Measurements from ENCODE around the gene PODXL2. TPM values are rescaled to one million over a fixed set of nuclear protein-coding genes. Genes with fewer than 3 reads are reported as not detected.

The PODXL2 gene
- total RNA-seq, 1 experiment from 2014 or later = 33.6 TPM

DNA sequence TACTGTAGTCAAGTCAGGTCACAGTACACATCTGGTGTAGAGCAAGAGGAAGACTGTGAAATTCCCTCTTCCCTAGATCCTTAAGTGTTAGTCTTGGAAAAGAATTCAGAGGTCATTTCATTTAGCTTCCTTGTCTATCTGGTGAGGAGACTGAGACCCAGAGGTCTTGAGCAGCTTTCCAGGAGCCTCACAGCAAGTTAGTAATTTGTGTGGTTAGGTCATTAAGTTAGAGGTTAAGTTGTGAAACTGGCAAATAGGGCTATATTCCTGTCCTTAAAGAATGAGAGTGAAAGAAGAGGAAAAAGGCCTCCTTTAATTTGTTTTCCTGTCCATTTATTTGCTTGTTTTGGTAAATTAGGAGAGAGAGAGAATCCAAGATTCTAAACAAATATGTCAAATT lies 9.0 kb downstream of the PODXL2 start (continued):
- TF ChIP-seq RELA (CRISPR knock-in tag; IDR thresholded peaks at IDR 0.05; ENCODE audit: borderline replicate concordance) (no peak), ZNF263 (CRISPR knock-in tag; IDR thresholded peaks at IDR 0.05; ENCODE audit: low read depth) (no peak), HMGA2 (CRISPR knock-in tag; IDR thresholded peaks at IDR 0.05) (no peak)
- TF ChIP-seq, protein P1, sequence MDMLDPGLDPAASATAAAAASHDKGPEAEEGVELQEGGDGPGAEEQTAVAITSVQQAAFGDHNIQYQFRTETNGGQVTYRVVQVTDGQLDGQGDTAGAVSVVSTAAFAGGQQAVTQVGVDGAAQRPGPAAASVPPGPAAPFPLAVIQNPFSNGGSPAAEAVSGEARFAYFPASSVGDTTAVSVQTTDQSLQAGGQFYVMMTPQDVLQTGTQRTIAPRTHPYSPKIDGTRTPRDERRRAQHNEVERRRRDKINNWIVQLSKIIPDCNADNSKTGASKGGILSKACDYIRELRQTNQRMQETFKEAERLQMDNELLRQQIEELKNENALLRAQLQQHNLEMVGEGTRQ (CRISPR knock-in tag; IDR thresholded peaks at IDR 0.05) = no peak
- TF ChIP-seq, protein P2, sequence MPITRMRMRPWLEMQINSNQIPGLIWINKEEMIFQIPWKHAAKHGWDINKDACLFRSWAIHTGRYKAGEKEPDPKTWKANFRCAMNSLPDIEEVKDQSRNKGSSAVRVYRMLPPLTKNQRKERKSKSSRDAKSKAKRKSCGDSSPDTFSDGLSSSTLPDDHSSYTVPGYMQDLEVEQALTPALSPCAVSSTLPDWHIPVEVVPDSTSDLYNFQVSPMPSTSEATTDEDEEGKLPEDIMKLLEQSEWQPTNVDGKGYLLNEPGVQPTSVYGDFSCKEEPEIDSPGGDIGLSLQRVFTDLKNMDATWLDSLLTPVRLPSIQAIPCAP (CRISPR knock-in tag; IDR thresholded peaks at IDR 0.05) = no peak

DNA sequence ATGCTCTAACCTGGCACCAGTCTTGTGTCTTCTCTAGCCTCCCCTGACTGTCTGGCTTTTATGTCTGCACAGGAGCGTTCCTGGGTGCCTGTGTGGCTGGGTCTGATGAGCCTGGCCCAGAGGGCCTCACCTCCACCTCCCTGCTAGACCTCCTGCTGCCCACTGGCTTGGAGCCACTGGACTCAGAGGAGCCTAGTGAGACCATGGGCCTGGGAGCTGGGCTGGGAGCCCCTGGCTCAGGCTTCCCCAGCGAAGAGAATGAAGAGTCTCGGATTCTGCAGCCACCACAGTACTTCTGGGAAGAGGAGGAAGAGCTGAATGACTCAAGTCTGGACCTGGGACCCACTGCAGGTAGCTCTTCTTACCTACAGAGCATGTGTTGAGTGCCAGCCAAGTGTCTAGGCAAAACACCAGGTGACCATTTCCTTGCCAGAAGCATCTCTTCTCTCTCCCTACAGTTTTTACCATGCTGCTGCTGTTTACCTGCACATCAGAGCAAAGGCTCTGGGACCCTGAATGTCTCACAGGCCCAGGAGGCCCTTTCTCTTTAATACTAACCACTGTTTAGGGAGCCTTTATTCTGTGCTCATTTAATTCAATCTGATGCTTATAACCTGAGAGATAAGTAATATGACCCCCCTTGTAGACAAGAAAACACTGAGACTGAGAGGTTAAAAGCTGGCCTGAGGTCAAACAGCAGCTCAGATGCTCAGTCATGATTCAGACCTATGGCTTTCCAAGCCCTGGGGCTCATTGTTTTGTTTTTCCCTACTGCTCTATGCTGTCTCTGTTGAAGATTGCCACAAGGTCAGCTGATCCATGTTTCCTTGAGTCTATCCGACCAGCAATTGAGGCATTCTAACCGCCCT lies 10.4 kb downstream of the PODXL2 start:
- ChIA-PET CTCF (interaction anchor here (1.3 to 1.5 kb wide), 2 partner anchors 12 to 64 kb away, joined by 3 to 5 read pairs; no protein-coding TSS in a partner anchor), POLR2A (interaction anchor here (0.9 kb wide), 1 partner anchor 65 kb away, joined by 3 read pairs; no protein-coding TSS in a partner anchor)
- no peak overlapping the region for H3K4me3 Mint-ChIP-seq
- DNase-seq (ENCODE audit: low spot score) (no peak), ATAC-seq (no peak)
- H3K36me3 Mint-ChIP-seq = peaks cover 8% of the 10 kb centered on the region
- H3K9me3 Mint-ChIP-seq = no peaks in the 10 kb centered on the region
- peaks cover 11% of the 10 kb centered on the region for H3K4me1 Mint-ChIP-seq
- TF ChIP-seq ZNF138 (CRISPR knock-in tag; conservative IDR thresholded peaks at IDR 0.05) = no peak
- TF ChIP-seq CREM (CRISPR knock-in tag; IDR thresholded peaks at IDR 0.05) = no peak
- no peak for TF ChIP-seq ZNF671 (CRISPR knock-in tag; IDR thresholded peaks at IDR 0.05)
- TF ChIP-seq, protein P3, sequence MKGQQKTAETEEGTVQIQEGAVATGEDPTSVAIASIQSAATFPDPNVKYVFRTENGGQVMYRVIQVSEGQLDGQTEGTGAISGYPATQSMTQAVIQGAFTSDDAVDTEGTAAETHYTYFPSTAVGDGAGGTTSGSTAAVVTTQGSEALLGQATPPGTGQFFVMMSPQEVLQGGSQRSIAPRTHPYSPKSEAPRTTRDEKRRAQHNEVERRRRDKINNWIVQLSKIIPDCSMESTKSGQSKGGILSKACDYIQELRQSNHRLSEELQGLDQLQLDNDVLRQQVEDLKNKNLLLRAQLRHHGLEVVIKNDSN (CRISPR knock-in tag; IDR thresholded peaks at IDR 0.05) = no peak
- TF ChIP-seq, protein P1 (CRISPR knock-in tag; IDR thresholded peaks at IDR 0.05) = no peak
- no peaks in the 10 kb centered on the region for H3K27me3 Mint-ChIP-seq (ENCODE audit: low read depth)
- peak overlapping the region; percentile 32; the same call in 1 of the 2 replicates for H3K27ac Mint-ChIP-seq

DNA sequence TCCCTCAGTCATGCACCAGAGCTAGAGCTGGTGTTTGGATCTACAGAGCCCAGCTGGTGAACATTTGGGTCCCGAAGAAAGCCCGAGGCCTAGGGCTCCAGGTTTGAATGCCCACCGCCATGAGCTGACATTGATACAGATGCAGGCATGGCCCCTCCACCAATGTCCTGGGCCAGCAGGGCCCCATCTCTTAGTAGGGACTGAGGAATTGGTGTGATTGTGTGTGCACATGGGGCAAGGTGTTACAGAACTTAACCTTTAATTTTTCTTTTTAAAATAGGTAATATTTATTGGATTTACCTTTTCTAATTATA lies 11.0 kb downstream of the PODXL2 start:
- H3K36me3 Mint-ChIP-seq = peaks cover 8% of the 10 kb centered on the region
- no peaks in the 10 kb centered on the region for H3K9me3 Mint-ChIP-seq
- no peak overlapping the region for H3K4me3 Mint-ChIP-seq
- ChIA-PET CTCF (interaction anchor here (1.3 to 1.5 kb wide), 2 partner anchors 12 to 65 kb away, joined by 3 to 5 read pairs; no protein-coding TSS in a partner anchor), POLR2A (interaction anchor here (0.9 kb wide), 1 partner anchor 65 kb away, joined by 3 read pairs; no protein-coding TSS in a partner anchor)
- H3K27ac Mint-ChIP-seq = no peak overlapping the region; the same call in 1 of the 2 replicates
- no peaks in the 10 kb centered on the region for H3K27me3 Mint-ChIP-seq (ENCODE audit: low read depth)
- ATAC-seq = no peak
- H3K4me1 Mint-ChIP-seq = peaks cover 17% of the 10 kb centered on the region
- no peak for DNase-seq (ENCODE audit: low spot score)
- TF ChIP-seq, protein P4, sequence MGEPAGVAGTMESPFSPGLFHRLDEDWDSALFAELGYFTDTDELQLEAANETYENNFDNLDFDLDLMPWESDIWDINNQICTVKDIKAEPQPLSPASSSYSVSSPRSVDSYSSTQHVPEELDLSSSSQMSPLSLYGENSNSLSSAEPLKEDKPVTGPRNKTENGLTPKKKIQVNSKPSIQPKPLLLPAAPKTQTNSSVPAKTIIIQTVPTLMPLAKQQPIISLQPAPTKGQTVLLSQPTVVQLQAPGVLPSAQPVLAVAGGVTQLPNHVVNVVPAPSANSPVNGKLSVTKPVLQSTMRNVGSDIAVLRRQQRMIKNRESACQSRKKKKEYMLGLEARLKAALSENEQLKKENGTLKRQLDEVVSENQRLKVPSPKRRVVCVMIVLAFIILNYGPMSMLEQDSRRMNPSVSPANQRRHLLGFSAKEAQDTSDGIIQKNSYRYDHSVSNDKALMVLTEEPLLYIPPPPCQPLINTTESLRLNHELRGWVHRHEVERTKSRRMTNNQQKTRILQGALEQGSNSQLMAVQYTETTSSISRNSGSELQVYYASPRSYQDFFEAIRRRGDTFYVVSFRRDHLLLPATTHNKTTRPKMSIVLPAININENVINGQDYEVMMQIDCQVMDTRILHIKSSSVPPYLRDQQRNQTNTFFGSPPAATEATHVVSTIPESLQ (CRISPR knock-in tag; IDR thresholded peaks at IDR 0.05) = no peak
- TF ChIP-seq TP53 (CRISPR knock-in tag; IDR thresholded peaks at IDR 0.05) (no peak), KAT7 (CRISPR knock-in tag; IDR thresholded peaks at IDR 0.05; ENCODE audit: borderline replicate concordance) (no peak), HMGA2 (CRISPR knock-in tag; IDR thresholded peaks at IDR 0.05) (no peak), GTF2I (CRISPR knock-in tag; conservative IDR thresholded peaks at IDR 0.05) (no peak), ZNF671 (CRISPR knock-in tag; IDR thresholded peaks at IDR 0.05) (no peak), EMX1 (CRISPR knock-in tag; IDR thresholded peaks at IDR 0.05) (no peak), ZNF232 (CRISPR knock-in tag; IDR thresholded peaks at IDR 0.05) (no peak), PRRX2 (CRISPR knock-in tag; IDR thresholded peaks at IDR 0.05) (no peak)
- TF ChIP-seq, protein P5, sequence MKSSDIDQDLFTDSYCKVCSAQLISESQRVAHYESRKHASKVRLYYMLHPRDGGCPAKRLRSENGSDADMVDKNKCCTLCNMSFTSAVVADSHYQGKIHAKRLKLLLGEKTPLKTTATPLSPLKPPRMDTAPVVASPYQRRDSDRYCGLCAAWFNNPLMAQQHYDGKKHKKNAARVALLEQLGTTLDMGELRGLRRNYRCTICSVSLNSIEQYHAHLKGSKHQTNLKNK (CRISPR knock-in tag; IDR thresholded peaks at IDR 0.05) = no peak
- TF ChIP-seq, protein P6, sequence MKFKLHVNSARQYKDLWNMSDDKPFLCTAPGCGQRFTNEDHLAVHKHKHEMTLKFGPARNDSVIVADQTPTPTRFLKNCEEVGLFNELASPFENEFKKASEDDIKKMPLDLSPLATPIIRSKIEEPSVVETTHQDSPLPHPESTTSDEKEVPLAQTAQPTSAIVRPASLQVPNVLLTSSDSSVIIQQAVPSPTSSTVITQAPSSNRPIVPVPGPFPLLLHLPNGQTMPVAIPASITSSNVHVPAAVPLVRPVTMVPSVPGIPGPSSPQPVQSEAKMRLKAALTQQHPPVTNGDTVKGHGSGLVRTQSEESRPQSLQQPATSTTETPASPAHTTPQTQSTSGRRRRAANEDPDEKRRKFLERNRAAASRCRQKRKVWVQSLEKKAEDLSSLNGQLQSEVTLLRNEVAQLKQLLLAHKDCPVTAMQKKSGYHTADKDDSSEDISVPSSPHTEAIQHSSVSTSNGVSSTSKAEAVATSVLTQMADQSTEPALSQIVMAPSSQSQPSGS (CRISPR knock-in tag; IDR thresholded peaks at IDR 0.05; ENCODE audit: borderline replicate concordance, low read depth) = no peak
- TF ChIP-seq, protein P2 (CRISPR knock-in tag; IDR thresholded peaks at IDR 0.05) = no peak
- TF ChIP-seq, protein P7, sequence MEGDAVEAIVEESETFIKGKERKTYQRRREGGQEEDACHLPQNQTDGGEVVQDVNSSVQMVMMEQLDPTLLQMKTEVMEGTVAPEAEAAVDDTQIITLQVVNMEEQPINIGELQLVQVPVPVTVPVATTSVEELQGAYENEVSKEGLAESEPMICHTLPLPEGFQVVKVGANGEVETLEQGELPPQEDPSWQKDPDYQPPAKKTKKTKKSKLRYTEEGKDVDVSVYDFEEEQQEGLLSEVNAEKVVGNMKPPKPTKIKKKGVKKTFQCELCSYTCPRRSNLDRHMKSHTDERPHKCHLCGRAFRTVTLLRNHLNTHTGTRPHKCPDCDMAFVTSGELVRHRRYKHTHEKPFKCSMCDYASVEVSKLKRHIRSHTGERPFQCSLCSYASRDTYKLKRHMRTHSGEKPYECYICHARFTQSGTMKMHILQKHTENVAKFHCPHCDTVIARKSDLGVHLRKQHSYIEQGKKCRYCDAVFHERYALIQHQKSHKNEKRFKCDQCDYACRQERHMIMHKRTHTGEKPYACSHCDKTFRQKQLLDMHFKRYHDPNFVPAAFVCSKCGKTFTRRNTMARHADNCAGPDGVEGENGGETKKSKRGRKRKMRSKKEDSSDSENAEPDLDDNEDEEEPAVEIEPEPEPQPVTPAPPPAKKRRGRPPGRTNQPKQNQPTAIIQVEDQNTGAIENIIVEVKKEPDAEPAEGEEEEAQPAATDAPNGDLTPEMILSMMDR (IDR thresholded peaks at IDR 0.05) = no peak
- TF ChIP-seq, protein P8, sequence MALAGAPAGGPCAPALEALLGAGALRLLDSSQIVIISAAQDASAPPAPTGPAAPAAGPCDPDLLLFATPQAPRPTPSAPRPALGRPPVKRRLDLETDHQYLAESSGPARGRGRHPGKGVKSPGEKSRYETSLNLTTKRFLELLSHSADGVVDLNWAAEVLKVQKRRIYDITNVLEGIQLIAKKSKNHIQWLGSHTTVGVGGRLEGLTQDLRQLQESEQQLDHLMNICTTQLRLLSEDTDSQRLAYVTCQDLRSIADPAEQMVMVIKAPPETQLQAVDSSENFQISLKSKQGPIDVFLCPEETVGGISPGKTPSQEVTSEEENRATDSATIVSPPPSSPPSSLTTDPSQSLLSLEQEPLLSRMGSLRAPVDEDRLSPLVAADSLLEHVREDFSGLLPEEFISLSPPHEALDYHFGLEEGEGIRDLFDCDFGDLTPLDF (CRISPR knock-in tag; IDR thresholded peaks at IDR 0.05) = no peak
